GM12878 (cell line): ENCODE data around the gene MYBL2.

Experiments
- CHD2 ChIP-seq: IDR thresholded peaks from 2 replicates; pipeline ENCODE4 v1.6.1; 2011; ENCODE audit warnings: low read depth, low read length, improper control_type of control experiment, borderline replicate concordance
- RAD21 ChIP-seq: IDR thresholded peaks from 2 replicates; pipeline ENCODE4 v1.6.1; 2011; ENCODE audit warnings: mild to moderate bottlenecking, low read depth, low read length, moderate library complexity; ENCODE audit not compliant: insufficient read depth
- TF ChIP-seq, protein P1 (sequence below): fragments of 450-650 bp; formaldehyde crosslinking; IDR thresholded peaks from 2 replicates; pipeline ENCODE4 v1.5.0; 2022; ENCODE audit warnings: mild to moderate bottlenecking, missing genetic modification characterization

DNA sequence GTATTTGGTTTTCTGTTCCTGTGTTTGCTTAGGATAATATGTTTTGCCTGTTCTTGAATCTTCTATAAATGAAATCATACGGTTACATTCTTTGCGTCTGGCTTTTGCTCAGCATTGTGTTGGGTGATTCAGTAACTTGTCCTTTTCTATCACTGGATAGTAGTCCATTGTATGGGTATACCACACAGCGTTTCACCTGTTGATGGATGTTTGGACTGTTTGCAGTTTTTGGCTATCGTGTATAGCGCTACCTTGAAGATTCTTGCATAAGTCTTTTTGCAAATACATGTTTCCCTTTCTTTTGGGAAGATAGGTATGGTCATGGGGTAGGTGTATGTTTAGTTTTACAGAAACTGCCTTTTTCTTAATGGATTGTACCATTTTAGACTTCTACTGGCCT, 9.5 kb downstream of the MYBL2 start:
- TF ChIP-seq, protein P1, sequence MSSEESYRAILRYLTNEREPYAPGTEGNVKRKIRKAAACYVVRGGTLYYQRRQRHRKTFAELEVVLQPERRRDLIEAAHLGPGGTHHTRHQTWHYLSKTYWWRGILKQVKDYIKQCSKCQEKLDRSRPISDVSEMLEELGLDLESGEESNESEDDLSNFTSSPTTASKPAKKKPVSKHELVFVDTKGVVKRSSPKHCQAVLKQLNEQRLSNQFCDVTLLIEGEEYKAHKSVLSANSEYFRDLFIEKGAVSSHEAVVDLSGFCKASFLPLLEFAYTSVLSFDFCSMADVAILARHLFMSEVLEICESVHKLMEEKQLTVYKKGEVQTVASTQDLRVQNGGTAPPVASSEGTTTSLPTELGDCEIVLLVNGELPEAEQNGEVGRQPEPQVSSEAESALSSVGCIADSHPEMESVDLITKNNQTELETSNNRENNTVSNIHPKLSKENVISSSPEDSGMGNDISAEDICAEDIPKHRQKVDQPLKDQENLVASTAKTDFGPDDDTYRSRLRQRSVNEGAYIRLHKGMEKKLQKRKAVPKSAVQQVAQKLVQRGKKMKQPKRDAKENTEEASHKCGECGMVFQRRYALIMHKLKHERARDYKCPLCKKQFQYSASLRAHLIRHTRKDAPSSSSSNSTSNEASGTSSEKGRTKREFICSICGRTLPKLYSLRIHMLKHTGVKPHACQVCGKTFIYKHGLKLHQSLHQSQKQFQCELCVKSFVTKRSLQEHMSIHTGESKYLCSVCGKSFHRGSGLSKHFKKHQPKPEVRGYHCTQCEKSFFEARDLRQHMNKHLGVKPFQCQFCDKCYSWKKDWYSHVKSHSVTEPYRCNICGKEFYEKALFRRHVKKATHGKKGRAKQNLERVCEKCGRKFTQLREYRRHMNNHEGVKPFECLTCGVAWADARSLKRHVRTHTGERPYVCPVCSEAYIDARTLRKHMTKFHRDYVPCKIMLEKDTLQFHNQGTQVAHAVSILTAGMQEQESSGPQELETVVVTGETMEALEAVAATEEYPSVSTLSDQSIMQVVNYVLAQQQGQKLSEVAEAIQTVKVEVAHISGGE (CRISPR knock-in tag) = no peak
- no peak for TF ChIP-seq RAD21
- TF ChIP-seq CHD2 = no peak
